ENCODE data around the gene KRTAP5-7.
"Not testable (repeated sequence)": the region's sequence is repeated elsewhere in the genome, so short reads cannot be mapped to it uniquely, and the experiment has no call there.

The KRTAP5-7 gene

DNA sequence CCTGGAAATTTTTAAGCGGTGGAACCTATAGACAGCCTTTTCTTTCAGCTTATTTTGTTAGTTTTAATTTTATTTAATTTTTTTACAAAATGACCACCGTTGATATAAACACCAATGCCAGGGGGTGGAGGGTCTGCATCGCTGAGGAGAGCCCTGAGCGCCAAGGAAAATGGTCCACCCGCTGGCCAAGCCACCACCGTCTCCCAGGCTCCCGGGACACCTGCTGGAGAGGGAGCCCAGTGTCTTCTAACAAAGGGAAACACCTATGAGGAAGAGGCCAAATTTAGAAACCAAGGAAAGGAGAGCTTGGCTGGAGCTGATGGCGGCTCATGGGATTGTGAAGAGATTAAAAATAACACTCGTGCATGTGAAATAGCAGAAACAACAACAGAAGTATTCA, 10.5 kb downstream of the KRTAP5-7 start:
- Histone ChIP-seq H3K9ac (ENCODE audit: low read depth, low read length) (no peak overlapping the region), H3K4me3 (ENCODE audit: low read depth in 1 of 2, low read length in 2 of 2) (no peak overlapping the region), H3K27ac (ENCODE audit: low read length) (no peak overlapping the region), H3K9me3 (ENCODE audit: insufficient read depth, low read length, severe bottlenecking) (no peaks in the 10 kb centered on the region), H3K4me2 (ENCODE audit: insufficient read depth, low read length) (no peak overlapping the region), H3K27me3 (ENCODE audit: insufficient read depth, low read length, poor library complexity) (no peaks in the 10 kb centered on the region), H3K36me3 (ENCODE audit: insufficient read depth, low read length) (no peaks in the 10 kb centered on the region), H3K79me2 (ENCODE audit: insufficient read depth, low read length) (no peaks in the 10 kb centered on the region), H2AFZ (ENCODE audit: low read depth, low read length) (no peak overlapping the region), H3K4me1 (ENCODE audit: insufficient read depth, low read length) (no peaks in the 10 kb centered on the region), H4K20me1 (ENCODE audit: insufficient read depth, low read length) (no peaks in the 10 kb centered on the region)
- DNase-seq = no peak
- TF ChIP-seq, protein P1, sequence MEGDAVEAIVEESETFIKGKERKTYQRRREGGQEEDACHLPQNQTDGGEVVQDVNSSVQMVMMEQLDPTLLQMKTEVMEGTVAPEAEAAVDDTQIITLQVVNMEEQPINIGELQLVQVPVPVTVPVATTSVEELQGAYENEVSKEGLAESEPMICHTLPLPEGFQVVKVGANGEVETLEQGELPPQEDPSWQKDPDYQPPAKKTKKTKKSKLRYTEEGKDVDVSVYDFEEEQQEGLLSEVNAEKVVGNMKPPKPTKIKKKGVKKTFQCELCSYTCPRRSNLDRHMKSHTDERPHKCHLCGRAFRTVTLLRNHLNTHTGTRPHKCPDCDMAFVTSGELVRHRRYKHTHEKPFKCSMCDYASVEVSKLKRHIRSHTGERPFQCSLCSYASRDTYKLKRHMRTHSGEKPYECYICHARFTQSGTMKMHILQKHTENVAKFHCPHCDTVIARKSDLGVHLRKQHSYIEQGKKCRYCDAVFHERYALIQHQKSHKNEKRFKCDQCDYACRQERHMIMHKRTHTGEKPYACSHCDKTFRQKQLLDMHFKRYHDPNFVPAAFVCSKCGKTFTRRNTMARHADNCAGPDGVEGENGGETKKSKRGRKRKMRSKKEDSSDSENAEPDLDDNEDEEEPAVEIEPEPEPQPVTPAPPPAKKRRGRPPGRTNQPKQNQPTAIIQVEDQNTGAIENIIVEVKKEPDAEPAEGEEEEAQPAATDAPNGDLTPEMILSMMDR (IDR thresholded peaks at IDR 0.05; ENCODE audit: borderline replicate concordance, extremely low read depth, low read length, poor library complexity, severe bottlenecking) = no peak
- TF ChIP-seq EZH2 (IDR thresholded peaks at IDR 0.05; ENCODE audit: borderline replicate concordance, low read depth, low read length, severe bottlenecking) = no peak
- ATAC-seq (ENCODE audit: insufficient read depth, low read depth) = no peak

DNA sequence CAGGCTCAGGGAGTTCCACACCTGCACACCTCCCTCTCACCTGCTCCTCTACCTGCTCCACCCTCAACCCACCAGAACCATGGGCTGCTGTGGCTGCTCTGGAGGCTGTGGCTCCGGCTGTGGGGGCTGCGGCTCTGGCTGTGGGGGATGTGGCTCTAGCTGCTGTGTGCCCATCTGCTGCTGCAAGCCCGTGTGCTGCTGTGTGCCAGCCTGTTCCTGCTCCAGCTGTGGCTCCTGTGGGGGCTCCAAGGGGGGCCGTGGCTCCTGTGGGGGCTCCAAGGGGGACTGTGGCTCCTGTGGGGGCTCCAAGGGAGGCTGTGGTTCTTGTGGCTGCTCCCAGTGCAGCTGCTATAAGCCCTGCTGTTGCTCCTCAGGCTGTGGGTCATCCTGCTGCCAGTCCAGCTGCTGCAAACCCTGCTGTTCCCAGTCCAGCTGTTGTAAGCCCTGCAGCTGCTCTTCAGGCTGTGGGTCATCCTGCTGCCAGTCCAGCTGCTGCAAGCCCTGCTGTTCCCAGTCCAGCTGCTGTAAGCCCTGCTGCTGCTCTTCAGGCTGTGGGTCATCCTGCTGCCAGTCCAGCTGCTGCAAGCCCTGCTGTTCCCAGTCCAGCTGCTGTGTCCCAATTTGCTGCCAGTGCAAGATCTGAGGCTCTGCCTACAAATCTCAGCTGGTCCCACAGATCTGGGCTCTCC, 11.1 kb downstream of the KRTAP5-7 start, which contains the start of gene KRTAP5-8:
TSS of gene KRTAP5-8 (plus strand) at position 49 of the 689 bp plus-strand sequence. CDS start at position 80, 31 bp downstream.
- not testable (repeated sequence) for DNase-seq; H3K9me3 ChIP-seq (ENCODE audit: insufficient read depth, low read length, severe bottlenecking); H3K9ac ChIP-seq (ENCODE audit: low read depth, low read length); H3K27me3 ChIP-seq (ENCODE audit: insufficient read depth, low read length, poor library complexity); H3K4me2 ChIP-seq (ENCODE audit: insufficient read depth, low read length); H3K4me3 ChIP-seq (ENCODE audit: low read depth in 1 of 2, low read length in 2 of 2); H4K20me1 ChIP-seq (ENCODE audit: insufficient read depth, low read length); H3K36me3 ChIP-seq (ENCODE audit: insufficient read depth, low read length); H3K79me2 ChIP-seq (ENCODE audit: insufficient read depth, low read length); H3K4me1 ChIP-seq (ENCODE audit: insufficient read depth, low read length); H3K27ac ChIP-seq (ENCODE audit: low read length); ATAC-seq (ENCODE audit: insufficient read depth, low read depth); H2AFZ ChIP-seq (ENCODE audit: low read depth, low read length)

DNA sequence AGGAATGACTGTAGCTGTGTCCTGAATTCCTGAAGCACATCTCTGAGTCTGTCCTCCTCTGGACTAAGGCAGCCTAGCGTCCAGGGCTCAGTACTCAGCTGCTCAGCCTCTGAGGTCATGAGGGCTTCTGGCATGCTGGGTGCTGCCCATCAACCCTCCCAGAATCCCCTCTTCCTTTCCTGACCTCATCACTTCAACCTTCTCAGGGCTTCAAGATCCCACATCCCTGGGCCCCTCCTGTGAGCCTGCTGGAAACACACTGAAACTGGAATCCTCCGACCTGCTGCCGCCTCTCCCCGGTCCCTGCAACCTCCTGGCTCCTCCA, 11.6 kb downstream of the KRTAP5-7 start:
- H3K4me1 ChIP-seq (ENCODE audit: insufficient read depth, low read length) = no peaks in the 10 kb centered on the region
- H3K79me2 ChIP-seq (ENCODE audit: insufficient read depth, low read length) = no peaks in the 10 kb centered on the region
- no peaks in the 10 kb centered on the region for H3K27me3 ChIP-seq (ENCODE audit: insufficient read depth, low read length, poor library complexity)
- H3K4me3 ChIP-seq (ENCODE audit: low read depth in 1 of 2, low read length in 2 of 2) = no peak overlapping the region
- no peak overlapping the region for H3K27ac ChIP-seq (ENCODE audit: low read length)
- no peaks in the 10 kb centered on the region for H3K9me3 ChIP-seq (ENCODE audit: insufficient read depth, low read length, severe bottlenecking)
- no peaks in the 10 kb centered on the region for H4K20me1 ChIP-seq (ENCODE audit: insufficient read depth, low read length)
- DNase-seq = no peak
- no peak overlapping the region for H3K4me2 ChIP-seq (ENCODE audit: insufficient read depth, low read length)
- no peak overlapping the region for H3K9ac ChIP-seq (ENCODE audit: low read depth, low read length)
- H3K36me3 ChIP-seq (ENCODE audit: insufficient read depth, low read length) = no peaks in the 10 kb centered on the region
- ATAC-seq (ENCODE audit: insufficient read depth, low read depth) = no peak
- H2AFZ ChIP-seq (ENCODE audit: low read depth, low read length) = no peak overlapping the region
- TF ChIP-seq, protein P1 (IDR thresholded peaks at IDR 0.05; ENCODE audit: borderline replicate concordance, extremely low read depth, low read length, poor library complexity, severe bottlenecking) = no peak
- no peak for TF ChIP-seq EZH2 (IDR thresholded peaks at IDR 0.05; ENCODE audit: borderline replicate concordance, low read depth, low read length, severe bottlenecking)

DNA sequence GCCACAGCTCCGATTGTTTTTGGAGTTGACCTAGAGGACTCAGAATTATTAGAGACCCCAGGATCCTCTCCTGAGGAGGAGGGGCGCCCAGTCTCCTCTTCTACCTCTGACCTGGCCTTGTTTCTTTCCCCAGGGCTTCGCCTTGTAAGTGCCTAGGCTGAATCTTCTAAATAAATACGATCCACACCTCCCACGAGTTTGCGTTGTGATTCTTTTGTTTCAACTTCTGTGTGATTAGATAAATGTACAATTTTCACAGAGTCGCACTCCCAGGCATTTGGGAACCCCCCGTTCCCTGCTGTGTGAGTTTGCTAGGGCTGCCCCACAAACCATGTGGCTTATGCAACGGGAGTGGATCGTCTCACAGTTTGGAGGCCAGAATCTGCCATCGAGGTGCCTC, 11.9 kb downstream of the KRTAP5-7 start:
- no peak for ATAC-seq (ENCODE audit: insufficient read depth, low read depth)
- H3K9me3 ChIP-seq (ENCODE audit: insufficient read depth, low read length, severe bottlenecking) = no peaks in the 10 kb centered on the region
- no peaks in the 10 kb centered on the region for H3K79me2 ChIP-seq (ENCODE audit: insufficient read depth, low read length)
- H3K4me2 ChIP-seq (ENCODE audit: insufficient read depth, low read length) = no peak overlapping the region
- no peak overlapping the region for H3K27ac ChIP-seq (ENCODE audit: low read length)
- H3K27me3 ChIP-seq (ENCODE audit: insufficient read depth, low read length, poor library complexity) = peaks cover 2% of the 10 kb centered on the region
- H3K4me1 ChIP-seq (ENCODE audit: insufficient read depth, low read length) = no peaks in the 10 kb centered on the region
- H3K36me3 ChIP-seq (ENCODE audit: insufficient read depth, low read length) = no peaks in the 10 kb centered on the region
- no peaks in the 10 kb centered on the region for H4K20me1 ChIP-seq (ENCODE audit: insufficient read depth, low read length)
- TF ChIP-seq, protein P1 (IDR thresholded peaks at IDR 0.05; ENCODE audit: borderline replicate concordance, extremely low read depth, low read length, poor library complexity, severe bottlenecking) = no peak
- no peak for TF ChIP-seq EZH2 (IDR thresholded peaks at IDR 0.05; ENCODE audit: borderline replicate concordance, low read depth, low read length, severe bottlenecking)
- no peak overlapping the region for H2AFZ ChIP-seq (ENCODE audit: low read depth, low read length)
- H3K9ac ChIP-seq (ENCODE audit: low read depth, low read length) = no peak overlapping the region
- DNase-seq = no peak
- no peak overlapping the region for H3K4me3 ChIP-seq (ENCODE audit: low read depth in 1 of 2, low read length in 2 of 2)

DNA sequence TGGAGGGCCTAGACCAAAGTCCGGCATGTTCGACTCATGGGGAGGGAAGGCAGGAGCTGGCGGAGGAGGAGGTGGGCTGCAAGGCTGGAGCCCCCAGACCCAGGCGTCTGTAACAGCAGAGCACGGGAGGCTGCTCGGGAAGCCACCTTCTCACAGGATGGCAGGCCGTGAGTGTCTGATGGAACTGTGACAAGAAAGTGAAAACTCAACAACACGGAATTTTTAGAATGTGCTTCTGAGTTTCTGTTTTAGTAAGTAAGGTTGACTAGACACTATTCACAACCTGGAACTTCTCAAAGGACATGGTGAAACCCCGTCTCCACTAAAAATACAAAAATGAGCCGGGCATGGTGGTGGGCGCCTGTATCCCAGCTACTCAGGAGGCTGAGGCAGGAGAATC, 12.9 kb downstream of the KRTAP5-7 start:
- H3K4me1 ChIP-seq (ENCODE audit: insufficient read depth, low read length); H3K4me3 ChIP-seq (ENCODE audit: low read depth in 1 of 2, low read length in 2 of 2); H3K9ac ChIP-seq (ENCODE audit: low read depth, low read length); H3K4me2 ChIP-seq (ENCODE audit: insufficient read depth, low read length); H4K20me1 ChIP-seq (ENCODE audit: insufficient read depth, low read length); H2AFZ ChIP-seq (ENCODE audit: low read depth, low read length); ATAC-seq (ENCODE audit: insufficient read depth, low read depth); H3K36me3 ChIP-seq (ENCODE audit: insufficient read depth, low read length); H3K79me2 ChIP-seq (ENCODE audit: insufficient read depth, low read length); H3K27me3 ChIP-seq (ENCODE audit: insufficient read depth, low read length, poor library complexity); H3K9me3 ChIP-seq (ENCODE audit: insufficient read depth, low read length, severe bottlenecking); DNase-seq; H3K27ac ChIP-seq (ENCODE audit: low read length): not testable (repeated sequence)

Measured in DND-41 (cell line).